ENCODE data around the gene UGGT1. TPM values are rescaled to one million over a fixed set of nuclear protein-coding genes. Genes with fewer than 3 reads are reported as not detected.

The UGGT1 gene
- polyA plus RNA-seq, 1 donor (not counting 4 experiments of a cell fraction or from before 2014, with no cell fraction given), result 26.7 TPM

DNA sequence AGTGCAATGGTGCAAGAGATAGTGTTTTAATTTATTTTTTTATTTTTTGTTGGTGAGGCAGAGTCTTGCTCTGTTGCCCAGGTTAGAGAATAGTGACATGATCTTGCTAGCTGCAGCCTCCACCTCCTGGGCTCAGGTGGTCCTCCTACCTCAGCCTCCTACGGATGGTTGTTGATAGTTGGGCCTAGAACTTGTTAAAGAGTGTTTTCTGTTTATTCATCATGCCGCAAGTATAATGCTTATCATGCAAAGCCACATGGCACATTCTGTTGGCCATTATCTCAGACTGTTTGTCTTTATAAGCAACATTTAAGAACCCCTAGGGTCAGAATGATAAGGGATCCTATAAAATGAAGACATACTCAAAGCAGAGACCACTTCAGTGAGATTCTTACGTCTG, 1.7 kb downstream of the UGGT1 start:
- DNase-seq (ENCODE audit: low read depth, low spot score) (no peak), FAIRE-seq (no peak)
- TF ChIP-seq EZH2 (IDR thresholded peaks at IDR 0.05; ENCODE audit: low read length), result no peak
- TF ChIP-seq, protein P1, sequence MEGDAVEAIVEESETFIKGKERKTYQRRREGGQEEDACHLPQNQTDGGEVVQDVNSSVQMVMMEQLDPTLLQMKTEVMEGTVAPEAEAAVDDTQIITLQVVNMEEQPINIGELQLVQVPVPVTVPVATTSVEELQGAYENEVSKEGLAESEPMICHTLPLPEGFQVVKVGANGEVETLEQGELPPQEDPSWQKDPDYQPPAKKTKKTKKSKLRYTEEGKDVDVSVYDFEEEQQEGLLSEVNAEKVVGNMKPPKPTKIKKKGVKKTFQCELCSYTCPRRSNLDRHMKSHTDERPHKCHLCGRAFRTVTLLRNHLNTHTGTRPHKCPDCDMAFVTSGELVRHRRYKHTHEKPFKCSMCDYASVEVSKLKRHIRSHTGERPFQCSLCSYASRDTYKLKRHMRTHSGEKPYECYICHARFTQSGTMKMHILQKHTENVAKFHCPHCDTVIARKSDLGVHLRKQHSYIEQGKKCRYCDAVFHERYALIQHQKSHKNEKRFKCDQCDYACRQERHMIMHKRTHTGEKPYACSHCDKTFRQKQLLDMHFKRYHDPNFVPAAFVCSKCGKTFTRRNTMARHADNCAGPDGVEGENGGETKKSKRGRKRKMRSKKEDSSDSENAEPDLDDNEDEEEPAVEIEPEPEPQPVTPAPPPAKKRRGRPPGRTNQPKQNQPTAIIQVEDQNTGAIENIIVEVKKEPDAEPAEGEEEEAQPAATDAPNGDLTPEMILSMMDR (optimal IDR thresholded peaks at IDR 0.05 in 1 of 3, IDR thresholded peaks at IDR 0.05 in 1 of 3, conservative IDR thresholded peaks at IDR 0.05 in 1 of 3; ENCODE audit: extremely low read depth in 1 of 3, insufficient read depth in 2 of 3, low read length in 3 of 3), result no peak
- no peaks in the 10 kb centered on the region for H3K9me3 ChIP-seq (ENCODE audit: control insufficient read depth, low read depth, low read length)
- H3K27ac ChIP-seq (ENCODE audit: control insufficient read depth, insufficient read depth, low read length), result no peak overlapping the region
- peaks cover 63% of the 10 kb centered on the region for H3K79me2 ChIP-seq (ENCODE audit: control insufficient read depth, insufficient read depth, low read length)
- H3K9me1 ChIP-seq (ENCODE audit: control insufficient read depth, extremely low read depth, insufficient read depth, low read length), result no peaks in the 10 kb centered on the region
- dilution Hi-C loops (cut with MboI; ENCODE audit: extremely low pct_ligation_motif_present, low sequenced_read_pairs), result no loop called here
- no peak overlapping the region for H3K9ac ChIP-seq (ENCODE audit: control insufficient read depth, extremely low read depth, insufficient read depth, low read length)
- H4K20me1 ChIP-seq (ENCODE audit: control insufficient read depth, extremely low read depth, insufficient read depth, low read length), result no peaks in the 10 kb centered on the region
- H2AFZ ChIP-seq (ENCODE audit: control insufficient read depth, low read length), result no peak overlapping the region
- H3K4me2 ChIP-seq (ENCODE audit: control insufficient read depth, extremely low read depth, insufficient read depth, low read depth, low read length), result peak overlapping the region; percentile 87
- no peaks in the 10 kb centered on the region for H3K27me3 ChIP-seq (ENCODE audit: control insufficient read depth, extremely low read depth, insufficient read depth, low read length)
- peaks cover 5% of the 10 kb centered on the region for H3K4me1 ChIP-seq (ENCODE audit: control insufficient read depth, extremely low read depth, insufficient read depth, low read length)
- H3K36me3 ChIP-seq (ENCODE audit: control insufficient read depth in 2 of 2, extremely low read depth in 1 of 2, insufficient read depth in 2 of 2, low read length in 2 of 2), result peaks cover 0 to 2% of the 10 kb centered on the region in 2 experiments
- peak overlapping the region in 1 of 3 experiments; percentile 89 for H3K4me3 ChIP-seq (ENCODE audit: control insufficient read depth in 2 of 3, extremely low read depth in 1 of 3, insufficient read depth in 2 of 3, low read depth in 1 of 3, low read length in 3 of 3)

DNA sequence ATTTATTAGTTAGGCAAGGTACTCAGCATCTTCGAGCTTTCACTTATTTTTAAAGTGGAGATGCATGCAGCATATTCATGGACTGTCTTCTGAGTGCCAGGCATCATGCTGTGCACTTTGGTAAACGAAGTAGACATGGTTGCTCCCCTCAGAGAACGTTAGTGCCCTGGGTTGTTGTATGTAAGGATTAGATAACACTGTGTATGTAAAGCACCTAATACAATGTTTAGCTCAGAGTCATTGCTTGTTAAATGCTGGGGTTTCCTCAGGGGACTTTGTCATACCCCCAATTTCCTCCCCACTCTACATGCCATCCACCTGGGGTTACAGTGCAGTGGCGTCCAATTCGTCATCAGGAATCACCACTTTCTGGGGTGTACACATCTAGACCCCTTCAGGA, 2.8 kb downstream of the UGGT1 start:
- H3K4me2 ChIP-seq (ENCODE audit: control insufficient read depth, extremely low read depth, insufficient read depth, low read depth, low read length), result no peak overlapping the region
- DNase-seq (ENCODE audit: low read depth, low spot score) (no peak), FAIRE-seq (no peak)

More for the DNA sequence above, 2.8 kb downstream of the UGGT1 start:
- no peaks in the 10 kb centered on the region for H3K9me3 ChIP-seq (ENCODE audit: control insufficient read depth, low read depth, low read length)
- peaks cover 67% of the 10 kb centered on the region for H3K79me2 ChIP-seq (ENCODE audit: control insufficient read depth, insufficient read depth, low read length)
- no peak overlapping the region for H3K27ac ChIP-seq (ENCODE audit: control insufficient read depth, insufficient read depth, low read length)
- no peaks in the 10 kb centered on the region for H3K9me1 ChIP-seq (ENCODE audit: control insufficient read depth, extremely low read depth, insufficient read depth, low read length)
- H4K20me1 ChIP-seq (ENCODE audit: control insufficient read depth, extremely low read depth, insufficient read depth, low read length), result no peaks in the 10 kb centered on the region
- TF ChIP-seq, protein P1 (optimal IDR thresholded peaks at IDR 0.05 in 1 of 3, IDR thresholded peaks at IDR 0.05 in 1 of 3, conservative IDR thresholded peaks at IDR 0.05 in 1 of 3; ENCODE audit: extremely low read depth in 1 of 3, insufficient read depth in 2 of 3, low read length in 3 of 3), result no peak
- no peak for TF ChIP-seq EZH2 (IDR thresholded peaks at IDR 0.05; ENCODE audit: low read length)
- no peak overlapping the region for H2AFZ ChIP-seq (ENCODE audit: control insufficient read depth, low read length)
- no peak overlapping the region for H3K9ac ChIP-seq (ENCODE audit: control insufficient read depth, extremely low read depth, insufficient read depth, low read length)
- H3K4me3 ChIP-seq (ENCODE audit: control insufficient read depth in 2 of 3, extremely low read depth in 1 of 3, insufficient read depth in 2 of 3, low read depth in 1 of 3, low read length in 3 of 3), result no peak overlapping the region
- H3K27me3 ChIP-seq (ENCODE audit: control insufficient read depth, extremely low read depth, insufficient read depth, low read length), result no peaks in the 10 kb centered on the region
- dilution Hi-C loops (cut with MboI; ENCODE audit: extremely low pct_ligation_motif_present, low sequenced_read_pairs), result no loop called here
- peaks cover 5% of the 10 kb centered on the region for H3K4me1 ChIP-seq (ENCODE audit: control insufficient read depth, extremely low read depth, insufficient read depth, low read length)
- peaks cover 1 to 4% of the 10 kb centered on the region in 2 experiments for H3K36me3 ChIP-seq (ENCODE audit: control insufficient read depth in 2 of 2, extremely low read depth in 1 of 2, insufficient read depth in 2 of 2, low read length in 2 of 2)

Measured in keratinocyte (primary cell).